ENCODE results near the gene RNASET2. TPM values are rescaled to one million over a fixed set of nuclear protein-coding genes. Genes with fewer than 3 reads are reported as not detected.
A peak's percentile ranks its signal among the peaks of the same experiment; 100 is the strongest.

RNASET2 gene
- total and polyA plus RNA-seq, 10 of the 15 experiments (the other 5 are each of a cell fraction or from before 2014, with no cell fraction given): 5.5 to 225 (median 50.2) TPM

DNA sequence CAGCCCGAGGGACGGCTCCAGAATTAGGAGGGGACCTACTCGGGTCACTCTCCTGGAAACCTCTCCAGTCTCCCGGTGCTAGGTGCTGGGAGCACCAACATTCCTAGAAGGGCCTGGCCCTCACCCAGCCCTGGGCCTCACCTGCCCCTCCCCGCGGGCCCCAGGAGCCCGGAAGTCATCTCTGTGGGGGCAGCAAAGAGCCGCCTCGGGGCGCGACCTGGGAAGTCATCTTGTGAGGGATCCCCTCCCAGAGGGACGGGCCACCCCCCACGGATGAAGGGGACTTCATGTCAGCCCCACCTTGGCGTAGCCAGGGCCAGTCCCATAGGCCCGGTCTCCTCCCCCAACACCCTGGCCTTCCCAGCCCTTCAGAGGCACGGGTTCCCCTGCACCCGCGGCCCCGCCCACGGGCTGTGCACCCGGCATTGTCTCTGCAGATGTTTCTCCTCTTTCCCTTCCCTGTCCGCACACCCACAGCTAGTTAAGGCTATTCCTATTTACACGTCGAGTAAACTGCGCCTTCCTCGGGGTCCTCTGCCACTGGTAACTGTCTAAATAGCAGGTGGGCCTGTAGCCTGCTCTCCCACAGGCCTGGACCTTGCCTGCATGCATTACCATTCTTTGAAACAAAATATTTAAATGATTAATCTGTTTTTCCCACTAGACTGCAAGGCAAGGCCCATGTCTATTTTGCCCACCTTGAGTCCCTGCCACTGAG is 896 bp upstream of the RNASET2 start (continued):
- TF ChIP-seq, protein P1, sequence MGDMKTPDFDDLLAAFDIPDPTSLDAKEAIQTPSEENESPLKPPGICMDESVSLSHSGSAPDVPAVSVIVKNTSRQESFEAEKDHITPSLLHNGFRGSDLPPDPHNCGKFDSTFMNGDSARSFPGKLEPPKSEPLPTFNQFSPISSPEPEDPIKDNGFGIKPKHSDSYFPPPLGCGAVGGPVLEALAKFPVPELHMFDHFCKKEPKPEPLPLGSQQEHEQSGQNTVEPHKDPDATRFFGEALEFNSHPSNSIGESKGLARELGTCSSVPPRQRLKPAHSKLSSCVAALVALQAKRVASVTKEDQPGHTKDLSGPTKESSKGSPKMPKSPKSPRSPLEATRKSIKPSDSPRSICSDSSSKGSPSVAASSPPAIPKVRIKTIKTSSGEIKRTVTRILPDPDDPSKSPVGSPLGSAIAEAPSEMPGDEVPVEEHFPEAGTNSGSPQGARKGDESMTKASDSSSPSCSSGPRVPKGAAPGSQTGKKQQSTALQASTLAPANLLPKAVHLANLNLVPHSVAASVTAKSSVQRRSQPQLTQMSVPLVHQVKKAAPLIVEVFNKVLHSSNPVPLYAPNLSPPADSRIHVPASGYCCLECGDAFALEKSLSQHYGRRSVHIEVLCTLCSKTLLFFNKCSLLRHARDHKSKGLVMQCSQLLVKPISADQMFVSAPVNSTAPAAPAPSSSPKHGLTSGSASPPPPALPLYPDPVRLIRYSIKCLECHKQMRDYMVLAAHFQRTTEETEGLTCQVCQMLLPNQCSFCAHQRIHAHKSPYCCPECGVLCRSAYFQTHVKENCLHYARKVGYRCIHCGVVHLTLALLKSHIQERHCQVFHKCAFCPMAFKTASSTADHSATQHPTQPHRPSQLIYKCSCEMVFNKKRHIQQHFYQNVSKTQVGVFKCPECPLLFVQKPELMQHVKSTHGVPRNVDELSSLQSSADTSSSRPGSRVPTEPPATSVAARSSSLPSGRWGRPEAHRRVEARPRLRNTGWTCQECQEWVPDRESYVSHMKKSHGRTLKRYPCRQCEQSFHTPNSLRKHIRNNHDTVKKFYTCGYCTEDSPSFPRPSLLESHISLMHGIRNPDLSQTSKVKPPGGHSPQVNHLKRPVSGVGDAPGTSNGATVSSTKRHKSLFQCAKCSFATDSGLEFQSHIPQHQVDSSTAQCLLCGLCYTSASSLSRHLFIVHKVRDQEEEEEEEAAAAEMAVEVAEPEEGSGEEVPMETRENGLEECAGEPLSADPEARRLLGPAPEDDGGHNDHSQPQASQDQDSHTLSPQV (IDR thresholded peaks at IDR 0.05): no peak
- TF ChIP-seq, protein P2, sequence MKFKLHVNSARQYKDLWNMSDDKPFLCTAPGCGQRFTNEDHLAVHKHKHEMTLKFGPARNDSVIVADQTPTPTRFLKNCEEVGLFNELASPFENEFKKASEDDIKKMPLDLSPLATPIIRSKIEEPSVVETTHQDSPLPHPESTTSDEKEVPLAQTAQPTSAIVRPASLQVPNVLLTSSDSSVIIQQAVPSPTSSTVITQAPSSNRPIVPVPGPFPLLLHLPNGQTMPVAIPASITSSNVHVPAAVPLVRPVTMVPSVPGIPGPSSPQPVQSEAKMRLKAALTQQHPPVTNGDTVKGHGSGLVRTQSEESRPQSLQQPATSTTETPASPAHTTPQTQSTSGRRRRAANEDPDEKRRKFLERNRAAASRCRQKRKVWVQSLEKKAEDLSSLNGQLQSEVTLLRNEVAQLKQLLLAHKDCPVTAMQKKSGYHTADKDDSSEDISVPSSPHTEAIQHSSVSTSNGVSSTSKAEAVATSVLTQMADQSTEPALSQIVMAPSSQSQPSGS (IDR thresholded peaks at IDR 0.05; ENCODE audit: low read length): no peak
- no peak for TF ChIP-seq YY1 (IDR thresholded peaks at IDR 0.05; ENCODE audit: low read depth, low read length)

DNA sequence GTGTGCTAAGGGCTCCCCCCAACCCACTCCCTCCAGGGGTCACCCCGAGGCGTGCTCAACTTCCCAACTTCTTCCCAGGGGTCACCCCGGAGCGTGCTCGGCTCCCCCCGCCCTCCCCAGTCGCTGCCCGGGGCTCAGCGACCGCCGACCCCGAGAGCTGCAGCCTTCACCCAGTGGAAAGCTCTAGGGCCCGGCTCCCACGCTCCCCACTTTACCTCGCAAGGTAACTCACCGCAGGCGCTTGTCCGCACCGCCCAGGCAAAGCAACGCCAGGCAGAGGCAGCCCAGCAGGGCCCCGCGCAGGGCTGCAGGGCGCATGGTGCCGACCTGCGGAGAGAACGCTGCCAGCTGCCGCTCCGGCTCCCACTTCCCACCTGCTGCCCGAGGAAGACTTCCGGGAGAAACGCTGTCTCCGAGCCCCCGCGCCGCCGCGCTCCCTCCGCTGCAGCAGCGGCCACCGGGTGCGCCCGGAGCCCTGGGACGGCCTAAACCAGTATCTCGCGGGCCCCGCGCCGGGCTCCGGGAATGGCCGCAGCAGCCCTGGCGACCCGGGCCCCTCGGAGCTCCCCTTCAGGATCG is 396 bp downstream of the RNASET2 start:
- H3K4me1 ChIP-seq (ENCODE audit: control insufficient read depth, insufficient read depth, low read length): peaks cover 52% of the 10 kb centered on the region
- ChIA-PET CTCF (interaction anchor here (0.9 to 10.8 kb wide), 5 partner anchors 34 to 185 kb away, joined by 3 to 139 read pairs (median 4); no protein-coding TSS in a partner anchor), POLR2A (interaction anchor here (1.0 to 2.0 kb wide), 7 partner anchors 44 to 196 kb away, joined by 3 to 9 read pairs (median 5); partner anchors contain the start of gene CEP43), RAD21 (ENCODE audit: unreplicated experiment) (interaction anchor here (0.9 to 8.0 kb wide), 14 partner anchors 28 to 196 kb away, joined by 3 to 79 read pairs (median 8); partner anchors contain the start of genes CCR6 and CEP43), SMC1A (ENCODE audit: uncharacterized antibody, unreplicated experiment) (interaction anchor here (0.8 to 6.3 kb wide), 9 partner anchors 14 to 167 kb away, joined by 3 to 85 read pairs (median 3); partner anchors contain the start of gene CCR6)
- H4K20me1 ChIP-seq (ENCODE audit: control insufficient read depth, insufficient read depth): no peaks in the 10 kb centered on the region
- ATAC-seq (peak; percentile 12), FAIRE-seq (no peak), DNase-seq (ENCODE audit: low read depth, low spot score) (no peak)
- no peaks in the 10 kb centered on the region for H3K9me3 ChIP-seq (replicated peaks; ENCODE audit: control insufficient read depth, insufficient read depth, low read length)
- intact Hi-C loops (cut with micrococcal nuclease; ENCODE audit: unreplicated experiment): loop anchor here (5.0 to 10.0 kb wide), 2 partner anchors 91 to 169 kb away; partner anchors contain the start of gene CCR6
- H3K79me2 ChIP-seq (ENCODE audit: control insufficient read depth, insufficient read depth, low read length): peaks cover 50% of the 10 kb centered on the region
- peak overlapping the region; percentile 83 for H3K9ac ChIP-seq (ENCODE audit: control insufficient read depth, insufficient read depth, low read length)
- peak overlapping the region; percentile 81 for H3K27ac ChIP-seq (ENCODE audit: control insufficient read depth, insufficient read depth)
- H2AFZ ChIP-seq (ENCODE audit: control insufficient read depth, low read depth, low read length): peak overlapping the region; percentile 59
- no peaks in the 10 kb centered on the region for H3K27me3 ChIP-seq (replicated peaks in 1 of 2; ENCODE audit: control insufficient read depth in 2 of 2, insufficient read depth in 2 of 2, low read length in 1 of 2)
- TSS peak; percentile 66 for BruUV-seq (replicated peaks)
- WGBS (ENCODE audit: insufficient coverage, insufficient replicate concordance, low lambda C conversion rate, missing lambda C conversion rate): 2% methylated on average over 52 of the region's 54 CpGs
- in situ Hi-C loops (cut with MboI): no loop called here
- H3K36me3 ChIP-seq (ENCODE audit: control insufficient read depth in 2 of 2, insufficient read depth in 2 of 2, low read length in 1 of 2): peaks cover 3% of the 10 kb centered on the region in 2 experiments; a peak in 3 of 4 replicates
- H3K4me2 ChIP-seq (ENCODE audit: control insufficient read depth, insufficient read depth): peak overlapping the region; percentile 85; the same call in 1 of the 2 replicates
- H3K4me3 ChIP-seq: peak overlapping the region; percentile 94
- peak; percentile 5; the same call in 1 of the 2 replicates for TF ChIP-seq SPI1 (IDR thresholded peaks at IDR 0.05; ENCODE audit: borderline replicate concordance, insufficient read depth, low read depth, low read length)
- TF ChIP-seq CEBPB (IDR thresholded peaks at IDR 0.05; ENCODE audit: borderline replicate concordance in 1 of 2, low read depth in 2 of 2, low read length in 2 of 2): no peak
- TF ChIP-seq, protein P3, sequence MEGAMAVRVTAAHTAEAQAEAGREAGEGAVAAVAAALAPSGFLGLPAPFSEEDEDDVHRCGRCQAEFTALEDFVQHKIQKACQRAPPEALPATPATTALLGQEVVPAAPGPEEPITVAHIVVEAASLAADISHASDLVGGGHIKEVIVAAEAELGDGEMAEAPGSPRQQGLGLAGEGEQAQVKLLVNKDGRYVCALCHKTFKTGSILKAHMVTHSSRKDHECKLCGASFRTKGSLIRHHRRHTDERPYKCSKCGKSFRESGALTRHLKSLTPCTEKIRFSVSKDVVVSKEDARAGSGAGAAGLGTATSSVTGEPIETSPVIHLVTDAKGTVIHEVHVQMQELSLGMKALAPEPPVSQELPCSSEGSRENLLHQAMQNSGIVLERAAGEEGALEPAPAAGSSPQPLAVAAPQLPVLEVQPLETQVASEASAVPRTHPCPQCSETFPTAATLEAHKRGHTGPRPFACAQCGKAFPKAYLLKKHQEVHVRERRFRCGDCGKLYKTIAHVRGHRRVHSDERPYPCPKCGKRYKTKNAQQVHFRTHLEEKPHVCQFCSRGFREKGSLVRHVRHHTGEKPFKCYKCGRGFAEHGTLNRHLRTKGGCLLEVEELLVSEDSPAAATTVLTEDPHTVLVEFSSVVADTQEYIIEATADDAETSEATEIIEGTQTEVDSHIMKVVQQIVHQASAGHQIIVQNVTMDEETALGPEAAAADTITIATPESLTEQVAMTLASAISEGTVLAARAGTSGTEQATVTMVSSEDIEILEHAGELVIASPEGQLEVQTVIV (IDR thresholded peaks at IDR 0.05; ENCODE audit: borderline replicate concordance, partially characterized antibody): no peak
- TF ChIP-seq LARP7 (IDR thresholded peaks at IDR 0.05): peak; percentile 73; the same call in 1 of the 2 replicates
- no peak for TF ChIP-seq ZNF622 (IDR thresholded peaks at IDR 0.05)
- TF ChIP-seq SMARCA5 (IDR thresholded peaks at IDR 0.05): 0 out of 2 replicates have a peak, but pooled peaks have one; percentile 14
- no peak for TF ChIP-seq NFIC (IDR thresholded peaks at IDR 0.05; ENCODE audit: low read depth, low read length)
- TF ChIP-seq RAD51 (IDR thresholded peaks at IDR 0.05): no peak
- no peak for TF ChIP-seq SUPT20H (IDR thresholded peaks at IDR 0.05; ENCODE audit: borderline replicate concordance, control insufficient read depth, low read depth, low read length)

Measured in GM12878 (cell line).